ENCODE data around the gene RND2.

- TF ChIP-seq CTCF (optimal IDR thresholded peaks at IDR 0.05 in 1 of 3, IDR thresholded peaks at IDR 0.05 in 1 of 3, conservative IDR thresholded peaks at IDR 0.05 in 1 of 3; ENCODE audit: extremely low read depth in 1 of 3, insufficient read depth in 2 of 3, low read length in 3 of 3) = no peak
- TF ChIP-seq EZH2 (IDR thresholded peaks at IDR 0.05; ENCODE audit: low read length) = no peak
Measured at GRCh38 chr17:43040655-43041054, 15.6 kb downstream of the RND2 start.

All from keratinocyte (primary cell).